ENCODE results near the gene PPP1R3G. TPM values are rescaled to one million over a fixed set of nuclear protein-coding genes. Genes with fewer than 3 reads are reported as not detected.
A peak's percentile ranks its signal among the peaks of the same experiment; 100 is the strongest.

The PPP1R3G gene
- total RNA-seq, 1 donor from 2014 or later = 0.39 TPM

- H3K4me2 ChIP-seq (ENCODE audit: low read length) = peak overlapping the region; percentile 62
- no peak overlapping the region for H3K9ac ChIP-seq (ENCODE audit: low read length)
- no peak overlapping the region for H2AFZ ChIP-seq (ENCODE audit: low read depth, low read length)
- H4K20me1 ChIP-seq (ENCODE audit: insufficient read depth, low read length) = no peaks in the 10 kb centered on the region
- Mint-ChIP-seq H3K36me3 (ENCODE audit: low read depth, unreplicated experiment) (peaks cover 5% of the 10 kb centered on the region), H3K9me3 (ENCODE audit: unreplicated experiment) (peaks cover 19% of the 10 kb centered on the region), H3K27me3 (ENCODE audit: low read depth, unreplicated experiment) (no peaks in the 10 kb centered on the region), H3K27ac (ENCODE audit: unreplicated experiment) (peak overlapping the region; percentile 4), H3K4me1 (ENCODE audit: low read depth, unreplicated experiment) (peaks cover 16% of the 10 kb centered on the region), H3K4me3 (ENCODE audit: unreplicated experiment) (peak overlapping the region; percentile 18)
- H3K79me2 ChIP-seq (ENCODE audit: insufficient read depth, low read length) = no peaks in the 10 kb centered on the region
- FAIRE-seq (no peak), DNase-seq (ENCODE audit: low read depth) (peak; percentile 32)
- TF ChIP-seq, protein P1, sequence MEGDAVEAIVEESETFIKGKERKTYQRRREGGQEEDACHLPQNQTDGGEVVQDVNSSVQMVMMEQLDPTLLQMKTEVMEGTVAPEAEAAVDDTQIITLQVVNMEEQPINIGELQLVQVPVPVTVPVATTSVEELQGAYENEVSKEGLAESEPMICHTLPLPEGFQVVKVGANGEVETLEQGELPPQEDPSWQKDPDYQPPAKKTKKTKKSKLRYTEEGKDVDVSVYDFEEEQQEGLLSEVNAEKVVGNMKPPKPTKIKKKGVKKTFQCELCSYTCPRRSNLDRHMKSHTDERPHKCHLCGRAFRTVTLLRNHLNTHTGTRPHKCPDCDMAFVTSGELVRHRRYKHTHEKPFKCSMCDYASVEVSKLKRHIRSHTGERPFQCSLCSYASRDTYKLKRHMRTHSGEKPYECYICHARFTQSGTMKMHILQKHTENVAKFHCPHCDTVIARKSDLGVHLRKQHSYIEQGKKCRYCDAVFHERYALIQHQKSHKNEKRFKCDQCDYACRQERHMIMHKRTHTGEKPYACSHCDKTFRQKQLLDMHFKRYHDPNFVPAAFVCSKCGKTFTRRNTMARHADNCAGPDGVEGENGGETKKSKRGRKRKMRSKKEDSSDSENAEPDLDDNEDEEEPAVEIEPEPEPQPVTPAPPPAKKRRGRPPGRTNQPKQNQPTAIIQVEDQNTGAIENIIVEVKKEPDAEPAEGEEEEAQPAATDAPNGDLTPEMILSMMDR (IDR thresholded peaks at IDR 0.05; ENCODE audit: insufficient read depth, low read depth, low read length) = no peak
- no peak for TF ChIP-seq EZH2 (IDR thresholded peaks at IDR 0.05; ENCODE audit: insufficient read depth, low read length)
- peaks cover 7% of the 10 kb centered on the region for H3K9me3 ChIP-seq (ENCODE audit: insufficient read depth, low read depth, low read length)
- no peak overlapping the region for H3K4me3 ChIP-seq (ENCODE audit: insufficient read depth, low read depth, low read length)
- peaks cover 9% of the 10 kb centered on the region for H3K4me1 ChIP-seq (ENCODE audit: insufficient read depth, low read length)
- no peaks in the 10 kb centered on the region for H3K36me3 ChIP-seq (ENCODE audit: insufficient read depth, low read length)
- H3K27ac ChIP-seq (ENCODE audit: low read depth, low read length) = peak overlapping the region; percentile 19
- no peaks in the 10 kb centered on the region for H3K27me3 ChIP-seq (ENCODE audit: insufficient read depth, low read length)
These were observed 32.1 kb upstream of the PPP1R3G start for GRCh38 chr6:5053038-5053437.

GRCh38 chr6:5053864-5054244, 31.3 kb upstream of the PPP1R3G start:
- peak overlapping the region; percentile 62 for H3K4me2 ChIP-seq (ENCODE audit: low read length)
- H3K27ac Mint-ChIP-seq (ENCODE audit: unreplicated experiment) = no peak overlapping the region

DNA sequence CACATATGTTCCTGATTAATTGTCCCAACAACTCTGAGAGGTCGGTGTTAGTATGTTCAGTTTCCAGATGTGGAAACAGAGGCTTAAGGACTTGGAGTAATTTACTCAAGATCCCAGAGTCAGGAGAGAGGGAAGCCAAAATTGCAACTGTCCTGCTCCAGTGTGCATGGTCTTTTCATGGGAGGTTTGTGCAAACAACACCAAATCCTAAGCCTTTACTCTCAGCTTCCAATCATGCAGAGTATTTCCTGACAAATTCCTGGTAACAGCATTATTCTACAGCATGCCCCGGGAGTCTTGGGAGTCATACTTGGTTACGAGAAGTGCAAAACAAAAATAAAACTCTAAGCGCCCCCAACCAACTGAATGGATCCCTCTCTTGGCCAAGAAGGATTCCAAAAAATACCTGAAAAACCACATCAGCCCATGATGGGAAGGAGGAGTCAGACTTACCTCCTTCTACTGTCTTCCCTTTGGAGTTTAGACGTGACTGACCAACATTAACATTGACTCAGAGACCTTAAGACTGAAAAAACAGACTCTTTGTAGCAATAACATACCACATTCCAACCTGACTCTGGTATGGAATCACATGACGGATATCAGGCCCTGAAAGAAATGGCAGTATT, 30.8 kb upstream of the PPP1R3G start:
- Histone ChIP-seq H3K36me3 (ENCODE audit: insufficient read depth, low read length) (no peaks in the 10 kb centered on the region), H3K27ac (ENCODE audit: low read depth, low read length) (peak overlapping the region; percentile 63), H4K20me1 (ENCODE audit: insufficient read depth, low read length) (no peaks in the 10 kb centered on the region), H3K9me3 (ENCODE audit: insufficient read depth, low read depth, low read length) (no peaks in the 10 kb centered on the region), H3K79me2 (ENCODE audit: insufficient read depth, low read length) (no peaks in the 10 kb centered on the region), H3K4me1 (ENCODE audit: insufficient read depth, low read length) (peaks cover 9% of the 10 kb centered on the region), H3K4me3 (ENCODE audit: insufficient read depth, low read depth, low read length) (no peak overlapping the region), H3K9ac (ENCODE audit: low read length) (peak overlapping the region; percentile 7), H3K27me3 (ENCODE audit: insufficient read depth, low read length) (no peaks in the 10 kb centered on the region), H2AFZ (ENCODE audit: low read depth, low read length) (no peak overlapping the region), H3K4me2 (ENCODE audit: low read length) (peak overlapping the region; percentile 62)
- Mint-ChIP-seq H3K27me3 (ENCODE audit: low read depth, unreplicated experiment) (no peaks in the 10 kb centered on the region), H3K4me3 (ENCODE audit: unreplicated experiment) (peak overlapping the region; percentile 21), H3K27ac (ENCODE audit: unreplicated experiment) (peak overlapping the region; percentile 8), H3K9me3 (ENCODE audit: unreplicated experiment) (peaks cover 13% of the 10 kb centered on the region), H3K4me1 (ENCODE audit: low read depth, unreplicated experiment) (peaks cover 16% of the 10 kb centered on the region), H3K36me3 (ENCODE audit: low read depth, unreplicated experiment) (peaks cover 5% of the 10 kb centered on the region)
- TF ChIP-seq, protein P1 (IDR thresholded peaks at IDR 0.05; ENCODE audit: insufficient read depth, low read depth, low read length) = no peak
- no peak for TF ChIP-seq EZH2 (IDR thresholded peaks at IDR 0.05; ENCODE audit: insufficient read depth, low read length)
- DNase-seq (ENCODE audit: low read depth) = peak; percentile 40
- FAIRE-seq = no peak

More at GRCh38 chr6:5053864-5054244, 31.3 kb upstream of the PPP1R3G start:
- H3K27me3 ChIP-seq (ENCODE audit: insufficient read depth, low read length) = no peaks in the 10 kb centered on the region
- no peaks in the 10 kb centered on the region for H3K79me2 ChIP-seq (ENCODE audit: insufficient read depth, low read length)
- no peak overlapping the region for H2AFZ ChIP-seq (ENCODE audit: low read depth, low read length)
- no peak for TF ChIP-seq EZH2 (IDR thresholded peaks at IDR 0.05; ENCODE audit: insufficient read depth, low read length)
- no peaks in the 10 kb centered on the region for H3K36me3 ChIP-seq (ENCODE audit: insufficient read depth, low read length)
- Mint-ChIP-seq H3K4me1 (ENCODE audit: low read depth, unreplicated experiment) (peaks cover 16% of the 10 kb centered on the region), H3K4me3 (ENCODE audit: unreplicated experiment) (no peak overlapping the region), H3K27me3 (ENCODE audit: low read depth, unreplicated experiment) (no peaks in the 10 kb centered on the region), H3K36me3 (ENCODE audit: low read depth, unreplicated experiment) (peaks cover 5% of the 10 kb centered on the region), H3K9me3 (ENCODE audit: unreplicated experiment) (peaks cover 16% of the 10 kb centered on the region)
- H3K4me1 ChIP-seq (ENCODE audit: insufficient read depth, low read length) = peaks cover 9% of the 10 kb centered on the region
- H3K9me3 ChIP-seq (ENCODE audit: insufficient read depth, low read depth, low read length) = peaks cover under 1% of the 10 kb centered on the region
- H3K4me3 ChIP-seq (ENCODE audit: insufficient read depth, low read depth, low read length) = no peak overlapping the region
- FAIRE-seq = no peak
- no peaks in the 10 kb centered on the region for H4K20me1 ChIP-seq (ENCODE audit: insufficient read depth, low read length)
- no peak for DNase-seq (ENCODE audit: low read depth)
- peak overlapping the region; percentile 7 for H3K9ac ChIP-seq (ENCODE audit: low read length)
- peak overlapping the region; percentile 30 for H3K27ac ChIP-seq (ENCODE audit: low read depth, low read length)

Data from astrocyte (in vitro differentiated cells and primary cell).